ENCODE measurements around the gene DLG2. TPM values are rescaled to one million over a fixed set of nuclear protein-coding genes. Genes with fewer than 3 reads are reported as not detected.

Gene DLG2
- total and polyA plus RNA-seq, 2 donors (not counting 3 experiments of a cell fraction or from before 2014, with no cell fraction given) = 0.15 to 1.1 TPM

GRCh38 chr11:85475660-85476517 lies 151.3 kb downstream of the DLG2 start:
- Histone ChIP-seq H3K27me3 (ENCODE audit: control insufficient read depth in 2 of 2, insufficient read depth in 2 of 2, low read length in 2 of 2) (no peaks in the 10 kb centered on the region), H3K9me3 (replicated peaks; ENCODE audit: control insufficient read depth, insufficient read depth, low read length) (peaks cover 2% of the 10 kb centered on the region), H2AFZ (ENCODE audit: low read depth, low read length) (no peak overlapping the region), H3K9ac (replicated peaks; ENCODE audit: extremely low read depth, insufficient read depth, low read length) (no peak overlapping the region), H3K9me1 (replicated peaks; ENCODE audit: control insufficient read depth, extremely low read depth, insufficient read depth, low read length) (no peaks in the 10 kb centered on the region), H3K79me2 (ENCODE audit: control insufficient read depth, insufficient read depth, low read length) (no peaks in the 10 kb centered on the region), H3K36me3 (ENCODE audit: control insufficient read depth in 2 of 2, extremely low read depth in 1 of 2, insufficient read depth in 2 of 2, low read length in 2 of 2) (no peaks in the 10 kb centered on the region), H4K20me1 (replicated peaks; ENCODE audit: control insufficient read depth, extremely low read depth, insufficient read depth, low read length) (no peaks in the 10 kb centered on the region), H3K27ac (ENCODE audit: insufficient read depth, low read depth, low read length) (no peak overlapping the region), H3K4me1 (ENCODE audit: control insufficient read depth, extremely low read depth, insufficient read depth, low read length) (no peaks in the 10 kb centered on the region), H3K4me3 (replicated peaks in 1 of 3; ENCODE audit: insufficient read depth in 1 of 3, low read depth in 1 of 3, low read length in 3 of 3) (no peak overlapping the region), H3K4me2 (ENCODE audit: insufficient read depth, low read length) (no peak overlapping the region)
- ChIA-PET POLR2A (no interaction called here), CTCF (no interaction called here)
- FAIRE-seq = no peak
- no peak for DNase-seq (ENCODE audit: low read depth, low spot score)
- intact Hi-C loops (cut with micrococcal nuclease) = no loop called here
- TF ChIP-seq EZH2 (IDR thresholded peaks at IDR 0.05; ENCODE audit: borderline replicate concordance, low read depth, low read length, severe bottlenecking) = no peak
- TF ChIP-seq JUN (IDR thresholded peaks at IDR 0.05; ENCODE audit: borderline replicate concordance, insufficient read depth, insufficient read length, low read depth) = no peak
- no peak for TF ChIP-seq FOS (IDR thresholded peaks at IDR 0.05; ENCODE audit: borderline replicate concordance, insufficient read depth, low read length)
- no peak for TF ChIP-seq POLR2A (IDR thresholded peaks at IDR 0.05; ENCODE audit: low read depth, low read length)
- TF ChIP-seq POLR2AphosphoS5 (IDR thresholded peaks at IDR 0.05; ENCODE audit: insufficient read depth, low read depth, low read length) = no peak
- TF ChIP-seq GATA2 (IDR thresholded peaks at IDR 0.05; ENCODE audit: insufficient read depth, insufficient read length, low read depth, low read length) = no peak
- TF ChIP-seq, protein P1, sequence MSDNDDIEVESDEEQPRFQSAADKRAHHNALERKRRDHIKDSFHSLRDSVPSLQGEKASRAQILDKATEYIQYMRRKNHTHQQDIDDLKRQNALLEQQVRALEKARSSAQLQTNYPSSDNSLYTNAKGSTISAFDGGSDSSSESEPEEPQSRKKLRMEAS (IDR thresholded peaks at IDR 0.05; ENCODE audit: insufficient read depth, insufficient read length) = no peak
- no peak for TF ChIP-seq CTCF (IDR thresholded peaks at IDR 0.05; ENCODE audit: extremely low read depth in 1 of 2, insufficient read depth in 1 of 2, low read depth in 1 of 2, low read length in 2 of 2)
- TF ChIP-seq MYC (IDR thresholded peaks at IDR 0.05; ENCODE audit: low read depth, low read length) = no peak
- dilution Hi-C loops (cut with MboI; ENCODE audit: extremely low pct_ligation_motif_present, low sequenced_read_pairs) = no loop called here
- no TSS peak for BruUV-seq (replicated peaks)
